SK-N-MC (cell line): Measurements from ENCODE around the gene NWD2.

Experiments used
- DNase-seq: peaks from one replicate; pipeline ENCODE4 v3.0.0-alpha.2; 2011; ENCODE audit warnings: low read depth, low spot score
- H3K27ac ChIP-seq: fragments of 200-600 bp; sonication (generic); 2 replicates; pipeline ENCODE4 v1.5.1; 2016; ENCODE audit warnings: mixed run types
- H3K36me3 ChIP-seq: fragments of 200-600 bp; sonication (generic); 2 replicates; pipeline ENCODE4 v1.6.1; 2017; ENCODE audit warnings: antibody characterized with exemption, low read length, mixed read lengths; ENCODE audit not compliant: insufficient read depth
- H3K4me3 ChIP-seq: fragments of 200-600 bp; sonication (generic); 2 replicates; pipeline ENCODE4 v1.5.1; 2016
- H3K9ac ChIP-seq: fragments of 200-600 bp; sonication (generic); 2 replicates; pipeline ENCODE4 v1.8.0; 2017; ENCODE audit warnings: mixed run types, mixed read lengths; ENCODE audit not compliant: insufficient read length
- H3K9me3 ChIP-seq: fragments of 200-600 bp; sonication (generic); 2 replicates; pipeline ENCODE4 v1.6.1; 2017; ENCODE audit warnings: low read depth, mild to moderate bottlenecking, antibody characterized with exemption, low read length, moderate library complexity, mixed read lengths
- EZH2 ChIP-seq: fragments of 200-600 bp; sonication (generic); IDR thresholded peaks from one replicate; pipeline ENCODE4 v1.6.1; 2017; ENCODE audit warnings: antibody characterized with exemption
- FOXP2 ChIP-seq: optimal IDR thresholded peaks from 2 replicates; pipeline ENCODE3; 2011; ENCODE audit warnings: mild to moderate bottlenecking, moderate library complexity; ENCODE audit not compliant: insufficient read depth; ENCODE audit errors: extremely low read length, control extremely low read depth
- POLR2AphosphoS5 ChIP-seq: IDR thresholded peaks from 2 replicates; pipeline ENCODE4 v1.6.1; 2012; ENCODE audit warnings: mild to moderate bottlenecking, low read depth, low read length, borderline replicate concordance

The NWD2 gene

GRCh38 chr4:37223732-37224131 is 20.8 kb upstream of the NWD2 start:
- no peaks in the 10 kb centered on the region for H3K9me3 ChIP-seq
- no peak overlapping the region for H3K9ac ChIP-seq
- no peak overlapping the region for H3K27ac ChIP-seq
- DNase-seq: no peak
- no peak overlapping the region for H3K4me3 ChIP-seq
- no peak for TF ChIP-seq POLR2AphosphoS5
- no peak for TF ChIP-seq EZH2
- no peak for TF ChIP-seq FOXP2
- no peaks in the 10 kb centered on the region for H3K36me3 ChIP-seq

GRCh38 chr4:37224854-37225253 is 19.7 kb upstream of the NWD2 start:
- Histone ChIP-seq H3K36me3 (no peaks in the 10 kb centered on the region), H3K9ac (no peak overlapping the region), H3K4me3 (no peak overlapping the region), H3K9me3 (no peaks in the 10 kb centered on the region), H3K27ac (no peak overlapping the region)
- DNase-seq: no peak
- TF ChIP-seq POLR2AphosphoS5: no peak
- TF ChIP-seq EZH2: no peak
- no peak for TF ChIP-seq FOXP2

DNA sequence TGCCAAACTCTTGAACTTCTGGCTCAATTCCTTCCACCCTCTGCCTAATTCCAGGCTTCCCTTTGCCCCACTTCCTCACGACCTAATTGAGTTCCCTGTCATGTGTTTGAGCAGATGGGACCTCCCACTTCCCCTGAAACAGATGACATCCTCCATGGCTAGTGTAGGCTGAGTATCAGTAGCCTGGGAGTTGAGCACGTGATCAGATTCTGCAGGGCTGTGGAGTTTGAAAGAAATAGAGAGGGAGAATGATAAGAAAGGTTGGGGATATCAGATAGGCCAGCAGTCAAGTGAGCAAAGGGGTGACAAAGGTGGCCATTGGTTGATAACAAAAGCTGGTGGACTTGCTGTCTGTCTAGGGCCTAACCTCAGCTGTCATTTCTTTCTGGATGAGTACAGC is 18.8 kb upstream of the NWD2 start:
- no peaks in the 10 kb centered on the region for H3K9me3 ChIP-seq
- TF ChIP-seq FOXP2 (no peak), POLR2AphosphoS5 (no peak), EZH2 (no peak)
- no peak overlapping the region for H3K27ac ChIP-seq
- no peaks in the 10 kb centered on the region for H3K36me3 ChIP-seq
- H3K4me3 ChIP-seq: no peak overlapping the region
- no peak for DNase-seq
- no peak overlapping the region for H3K9ac ChIP-seq

- no peak for DNase-seq
- no peak for TF ChIP-seq EZH2
- no peak for TF ChIP-seq POLR2AphosphoS5
- TF ChIP-seq FOXP2: no peak
- H3K4me3 ChIP-seq: no peak overlapping the region
Measured at GRCh38 chr4:37232315-37232714, 12.2 kb upstream of the NWD2 start.

GRCh38 chr4:37236165-37236564 is 8.4 kb upstream of the NWD2 start:
- no peak for TF ChIP-seq FOXP2
- no peak for TF ChIP-seq EZH2
- no peak for TF ChIP-seq POLR2AphosphoS5
- Histone ChIP-seq H3K27ac (no peak overlapping the region), H3K4me3 (no peak overlapping the region), H3K9ac (no peak overlapping the region), H3K9me3 (no peaks in the 10 kb centered on the region), H3K36me3 (no peaks in the 10 kb centered on the region)
- DNase-seq: no peak

More at GRCh38 chr4:37232315-37232714, 12.2 kb upstream of the NWD2 start:
- Histone ChIP-seq H3K9ac (no peak overlapping the region), H3K27ac (no peak overlapping the region), H3K36me3 (no peaks in the 10 kb centered on the region), H3K9me3 (no peaks in the 10 kb centered on the region)

DNA sequence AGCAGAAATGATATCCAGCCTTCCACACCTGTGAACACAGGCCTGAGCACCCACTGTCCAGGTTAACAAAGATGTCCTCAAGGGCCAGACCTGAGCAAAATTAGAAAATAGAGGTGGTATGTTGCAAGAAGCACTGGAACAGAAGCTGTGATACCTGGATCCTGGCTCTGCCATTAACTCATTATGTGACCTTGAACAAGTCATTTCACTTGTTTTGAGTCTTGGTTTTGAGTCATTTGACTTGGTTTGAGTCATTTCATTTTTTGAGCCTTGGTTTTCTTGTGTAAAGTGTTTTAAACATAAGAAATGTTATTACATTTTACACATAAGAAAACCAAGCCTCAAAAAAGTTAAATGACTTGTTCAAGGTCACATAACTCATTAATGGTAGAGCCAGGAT is 2.9 kb upstream of the NWD2 start:
- DNase-seq: no peak
- H3K9ac ChIP-seq: no peak overlapping the region
- no peaks in the 10 kb centered on the region for H3K9me3 ChIP-seq
- H3K27ac ChIP-seq: no peak overlapping the region
- TF ChIP-seq FOXP2 (no peak), EZH2 (no peak), POLR2AphosphoS5 (no peak)
- no peak overlapping the region for H3K4me3 ChIP-seq
- H3K36me3 ChIP-seq: no peaks in the 10 kb centered on the region

- no peak for DNase-seq
Measured at GRCh38 chr4:37243051-37243450, 1.5 kb upstream of the NWD2 start.

GRCh38 chr4:37243722-37244582 is 591 bp upstream of the NWD2 start:
- no peaks in the 10 kb centered on the region for H3K36me3 ChIP-seq
- no peak overlapping the region for H3K27ac ChIP-seq
- no peak overlapping the region for H3K9ac ChIP-seq
- DNase-seq: no peak
- no peak overlapping the region for H3K4me3 ChIP-seq
- TF ChIP-seq FOXP2 (no peak), EZH2 (no peak), POLR2AphosphoS5 (no peak)
- no peaks in the 10 kb centered on the region for H3K9me3 ChIP-seq

More at GRCh38 chr4:37243051-37243450, 1.5 kb upstream of the NWD2 start:
- TF ChIP-seq EZH2 (no peak), FOXP2 (no peak), POLR2AphosphoS5 (no peak)
- no peak overlapping the region for H3K4me3 ChIP-seq
- no peaks in the 10 kb centered on the region for H3K36me3 ChIP-seq
- H3K9me3 ChIP-seq: no peaks in the 10 kb centered on the region
- no peak overlapping the region for H3K9ac ChIP-seq
- H3K27ac ChIP-seq: no peak overlapping the region

GRCh38 chr4:37245391-37245954 is 930 bp downstream of the NWD2 start:
- DNase-seq: no peak
- no peak for TF ChIP-seq POLR2AphosphoS5
- no peaks in the 10 kb centered on the region for H3K9me3 ChIP-seq
- H3K36me3 ChIP-seq: no peaks in the 10 kb centered on the region
- H3K4me3 ChIP-seq: no peak overlapping the region
- H3K27ac ChIP-seq: no peak overlapping the region
- no peak overlapping the region for H3K9ac ChIP-seq
